D721Med (cell line): Measurements from ENCODE around the gene KRTAP9-6.
"Not testable (repeated sequence)": the region's sequence is repeated elsewhere in the genome, so short reads cannot be mapped to it uniquely, and the experiment has no call there.

Source experiments
- DNase-seq: peaks from one replicate; pipeline ENCODE4 v3.0.0; 2011; ENCODE audit warnings: low spot score; ENCODE audit not compliant: insufficient read length
- FAIRE-seq: peaks from 2 replicates; lab custom pipeline; 2011; peaks lifted over from hg19 to GRCh38; lab: Jason Lieb, UNC
- TF ChIP-seq, protein P1 (sequence below): IDR thresholded peaks from 2 replicates; pipeline ENCODE4 v1.5.1; 2012; ENCODE audit warnings: mild to moderate bottlenecking, control low read depth; ENCODE audit not compliant: insufficient read depth; ENCODE audit errors: missing control alignments

The KRTAP9-6 gene, protein sequence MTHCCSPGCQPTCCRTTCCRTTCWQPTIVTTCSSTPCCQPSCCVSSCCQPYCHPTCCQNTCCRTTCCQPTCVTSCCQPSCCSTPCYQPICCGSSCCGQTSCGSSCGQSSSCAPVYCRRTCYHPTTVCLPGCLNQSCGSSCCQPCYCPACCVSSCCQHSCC

DNA sequence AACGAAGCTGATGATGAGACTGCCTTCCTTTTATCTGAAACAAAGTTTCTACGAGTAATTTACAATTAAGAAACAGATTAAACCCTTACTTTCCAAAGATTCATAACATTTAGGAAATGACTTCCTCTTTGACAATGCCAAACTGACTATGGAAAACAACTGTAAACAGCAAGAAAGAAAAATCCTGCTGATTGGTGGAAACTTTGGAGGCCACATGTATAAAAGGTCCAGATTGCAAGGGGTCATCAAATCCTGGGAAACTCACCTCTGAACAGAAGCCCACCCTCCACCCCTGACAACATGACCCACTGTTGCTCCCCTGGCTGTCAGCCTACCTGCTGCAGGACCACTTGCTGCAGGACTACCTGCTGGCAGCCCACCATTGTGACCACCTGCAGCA, at the start of gene KRTAP9-6:
Gene KRTAP9-6, plus strand, starts transcription at position 301 of the 400 bp plus-strand sequence. Its CDS starts 0 bp downstream, at position 301.
- TF ChIP-seq, protein P1, sequence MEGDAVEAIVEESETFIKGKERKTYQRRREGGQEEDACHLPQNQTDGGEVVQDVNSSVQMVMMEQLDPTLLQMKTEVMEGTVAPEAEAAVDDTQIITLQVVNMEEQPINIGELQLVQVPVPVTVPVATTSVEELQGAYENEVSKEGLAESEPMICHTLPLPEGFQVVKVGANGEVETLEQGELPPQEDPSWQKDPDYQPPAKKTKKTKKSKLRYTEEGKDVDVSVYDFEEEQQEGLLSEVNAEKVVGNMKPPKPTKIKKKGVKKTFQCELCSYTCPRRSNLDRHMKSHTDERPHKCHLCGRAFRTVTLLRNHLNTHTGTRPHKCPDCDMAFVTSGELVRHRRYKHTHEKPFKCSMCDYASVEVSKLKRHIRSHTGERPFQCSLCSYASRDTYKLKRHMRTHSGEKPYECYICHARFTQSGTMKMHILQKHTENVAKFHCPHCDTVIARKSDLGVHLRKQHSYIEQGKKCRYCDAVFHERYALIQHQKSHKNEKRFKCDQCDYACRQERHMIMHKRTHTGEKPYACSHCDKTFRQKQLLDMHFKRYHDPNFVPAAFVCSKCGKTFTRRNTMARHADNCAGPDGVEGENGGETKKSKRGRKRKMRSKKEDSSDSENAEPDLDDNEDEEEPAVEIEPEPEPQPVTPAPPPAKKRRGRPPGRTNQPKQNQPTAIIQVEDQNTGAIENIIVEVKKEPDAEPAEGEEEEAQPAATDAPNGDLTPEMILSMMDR: no peak
- DNase-seq (no peak), FAIRE-seq (no peak)

DNA sequence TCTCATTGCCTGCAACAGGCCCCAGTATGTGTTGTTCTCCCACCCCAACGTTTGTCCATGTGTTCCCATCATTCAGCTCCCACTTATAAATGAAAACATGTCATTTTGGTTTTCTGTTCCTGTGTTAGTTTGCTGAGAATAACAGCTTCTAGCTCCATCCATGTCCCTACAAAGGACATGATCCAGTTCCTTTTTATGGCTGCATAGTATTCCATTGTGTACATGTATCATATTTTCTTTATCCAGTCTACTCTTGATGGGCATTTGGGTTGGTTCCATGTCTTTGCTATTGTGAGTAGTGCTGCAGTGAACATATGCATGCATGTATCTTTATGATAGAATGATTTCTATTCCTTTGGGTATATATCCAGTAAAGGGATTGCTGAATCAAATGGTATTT, 49.5 kb upstream of the KRTAP9-6 start:
- FAIRE-seq (no peak), DNase-seq (no peak)
- TF ChIP-seq, protein P1: no peak

DNA sequence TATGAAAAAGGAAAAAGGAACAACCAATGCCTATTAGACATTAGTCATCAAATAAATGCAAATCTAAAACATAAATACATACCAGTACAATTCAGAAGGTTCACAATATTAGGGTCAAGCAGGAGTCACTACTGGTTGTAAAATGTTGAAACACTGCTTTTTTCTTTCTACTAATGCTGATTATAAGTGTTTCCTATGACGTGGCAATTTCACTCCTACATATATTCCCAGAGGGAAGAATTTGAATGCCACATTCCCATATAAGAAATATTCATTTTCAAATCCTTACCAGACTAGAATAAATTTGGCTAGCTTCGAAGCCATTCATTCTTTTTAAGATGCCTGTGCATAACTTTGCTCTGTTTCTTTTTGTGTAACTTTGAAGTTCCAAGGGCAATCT, 41.4 kb upstream of the KRTAP9-6 start:
- no peak for DNase-seq
- FAIRE-seq: no peak
- TF ChIP-seq, protein P1: no peak

DNA sequence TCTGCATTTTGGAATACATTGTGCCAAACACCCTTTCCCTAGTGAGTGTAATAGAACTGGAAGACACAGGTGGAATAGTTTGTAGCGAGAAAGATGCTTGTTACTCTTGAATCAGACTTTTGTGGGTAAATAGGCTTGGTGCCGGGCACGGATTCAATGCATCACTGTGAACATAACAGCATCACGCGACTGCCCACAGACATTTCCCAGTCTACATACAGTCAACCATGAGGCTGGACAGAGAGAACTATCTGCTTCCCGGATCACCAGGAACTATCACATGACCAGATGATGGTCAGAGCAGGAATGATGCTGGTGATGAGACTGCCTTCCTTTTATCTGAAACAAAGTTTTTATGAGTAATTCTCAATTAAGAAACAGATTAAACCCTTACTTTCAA, 39.1 kb upstream of the KRTAP9-6 start:
- no peak for FAIRE-seq
- no peak for DNase-seq
- TF ChIP-seq, protein P1: no peak

DNA sequence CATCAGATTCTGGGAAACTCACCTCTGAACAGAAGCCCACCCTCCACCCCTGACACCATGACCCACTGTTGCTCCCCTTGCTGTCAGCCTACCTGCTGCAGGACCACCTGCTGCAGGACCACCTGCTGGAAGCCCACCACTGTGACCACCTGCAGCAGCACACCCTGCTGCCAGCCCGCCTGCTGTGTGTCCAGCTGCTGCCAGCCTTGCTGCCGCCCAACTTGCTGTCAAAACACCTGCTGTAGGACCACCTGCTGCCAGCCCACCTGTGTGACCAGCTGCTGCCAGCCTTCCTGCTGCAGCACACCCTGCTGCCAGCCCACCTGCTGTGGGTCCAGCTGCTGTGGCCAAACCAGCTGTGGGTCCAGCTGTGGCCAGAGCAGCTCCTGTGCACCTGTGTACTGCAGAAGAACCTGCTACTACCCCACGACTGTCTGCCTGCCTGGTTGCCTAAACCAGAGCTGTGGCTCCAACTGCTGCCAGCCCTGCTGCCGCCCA, 38.5 kb upstream of the KRTAP9-6 start, which contains the start of gene KRTAP9-2:
Gene KRTAP9-2, plus strand, starts transcription at position 51 of the 498 bp plus-strand sequence. Its CDS starts 7 bp downstream, at position 58.
- not testable (repeated sequence) for FAIRE-seq, DNase-seq

DNA sequence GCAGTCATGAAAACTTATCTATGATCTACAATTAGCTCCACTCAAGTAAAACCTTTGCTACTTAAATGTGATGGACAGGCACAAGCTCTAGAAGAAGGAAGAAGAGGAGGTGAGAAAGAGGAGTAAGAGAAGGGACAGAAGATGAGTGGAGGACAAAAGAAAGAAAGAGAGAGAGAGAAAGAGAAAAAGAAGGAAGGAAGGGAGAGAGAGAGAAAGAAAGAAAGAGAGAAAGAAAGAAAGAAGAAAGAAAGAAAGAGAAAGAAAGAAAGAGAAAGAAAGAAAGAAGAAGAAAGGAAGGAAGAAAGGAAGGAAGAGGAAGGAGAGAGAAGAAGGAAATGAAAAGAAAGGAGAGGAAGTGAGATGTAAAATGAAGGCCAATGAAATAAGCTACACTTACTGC, 35.1 kb upstream of the KRTAP9-6 start:
- no peak for DNase-seq
- FAIRE-seq: no peak
- TF ChIP-seq, protein P1: no peak

DNA sequence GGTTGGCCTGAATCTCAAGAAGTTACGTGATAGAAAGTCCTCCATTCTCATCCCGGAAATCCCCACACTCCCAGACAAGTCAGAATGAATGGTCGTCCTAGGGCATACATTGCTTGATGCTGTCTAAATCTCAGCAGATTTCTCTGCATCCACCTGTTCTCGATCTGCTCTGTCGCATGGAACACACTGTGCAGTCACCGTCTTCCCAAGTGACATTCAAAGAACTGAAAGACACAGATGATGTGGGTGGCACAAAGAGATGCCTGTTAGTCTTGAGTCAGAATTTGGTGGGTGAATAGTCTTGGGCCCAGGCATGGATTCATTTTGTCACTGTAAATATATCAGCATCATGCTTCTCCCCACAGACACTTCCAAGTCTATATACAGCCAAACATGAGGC, 33.4 kb upstream of the KRTAP9-6 start:
- TF ChIP-seq, protein P1: no peak
- FAIRE-seq (no peak), DNase-seq (no peak)

DNA sequence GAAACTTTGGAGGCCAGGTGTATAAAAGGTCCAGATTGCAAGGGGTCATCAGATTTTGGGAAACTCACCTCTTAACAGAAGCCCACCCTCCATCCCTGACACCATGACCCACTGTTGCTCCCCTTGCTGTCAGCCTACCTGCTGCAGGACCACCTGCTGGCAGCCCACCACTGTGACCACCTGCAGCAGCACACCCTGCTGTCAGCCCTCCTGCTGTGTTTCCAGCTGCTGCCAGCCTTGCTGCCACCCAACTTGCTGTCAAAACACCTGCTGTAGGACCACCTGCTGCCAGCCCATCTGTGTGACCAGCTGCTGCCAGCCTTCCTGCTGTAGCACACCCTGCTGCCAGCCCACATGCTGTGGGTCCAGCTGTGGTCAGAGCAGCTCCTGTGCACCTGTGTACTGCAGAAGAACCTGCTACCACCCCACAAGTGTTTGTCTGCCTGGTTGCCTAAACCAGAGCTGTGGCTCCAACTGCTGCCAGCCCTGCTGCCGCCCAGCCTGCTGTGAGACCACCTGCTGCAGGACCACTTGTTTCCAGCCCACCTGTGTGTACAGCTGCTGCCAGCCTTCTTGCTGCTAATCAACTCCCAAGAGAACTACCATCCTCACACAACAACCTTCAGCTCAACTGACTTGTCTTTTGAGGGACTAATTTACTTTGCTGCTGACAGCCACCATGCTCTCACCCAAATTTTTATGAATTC, 32.6 kb upstream of the KRTAP9-6 start, which contains the start of gene KRTAP9-3:
Gene KRTAP9-3, plus strand, starts transcription at position 51 of the 707 bp plus-strand sequence. Its CDS starts 53 bp downstream, at position 104.
- not testable (repeated sequence) for DNase-seq, FAIRE-seq

DNA sequence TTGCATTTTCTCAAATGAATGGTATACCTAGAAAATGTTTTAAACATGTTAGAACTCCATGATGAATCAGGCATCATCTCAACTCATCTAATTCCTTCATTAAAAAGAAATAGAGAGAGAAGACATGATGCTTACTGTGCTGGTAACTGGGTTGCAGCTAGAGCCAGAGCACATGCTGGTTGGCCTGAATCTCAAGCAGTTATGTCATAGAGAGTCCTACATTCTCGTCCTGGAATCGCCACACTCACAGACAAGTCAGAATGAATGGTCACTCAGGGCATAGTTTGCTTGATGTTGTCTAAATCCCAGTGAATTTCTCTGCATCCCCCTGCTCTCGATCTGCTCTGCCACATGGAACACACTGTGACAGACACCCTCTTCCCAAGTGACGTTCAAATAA, 28.1 kb upstream of the KRTAP9-6 start:
- DNase-seq, FAIRE-seq: not testable (repeated sequence)

DNA sequence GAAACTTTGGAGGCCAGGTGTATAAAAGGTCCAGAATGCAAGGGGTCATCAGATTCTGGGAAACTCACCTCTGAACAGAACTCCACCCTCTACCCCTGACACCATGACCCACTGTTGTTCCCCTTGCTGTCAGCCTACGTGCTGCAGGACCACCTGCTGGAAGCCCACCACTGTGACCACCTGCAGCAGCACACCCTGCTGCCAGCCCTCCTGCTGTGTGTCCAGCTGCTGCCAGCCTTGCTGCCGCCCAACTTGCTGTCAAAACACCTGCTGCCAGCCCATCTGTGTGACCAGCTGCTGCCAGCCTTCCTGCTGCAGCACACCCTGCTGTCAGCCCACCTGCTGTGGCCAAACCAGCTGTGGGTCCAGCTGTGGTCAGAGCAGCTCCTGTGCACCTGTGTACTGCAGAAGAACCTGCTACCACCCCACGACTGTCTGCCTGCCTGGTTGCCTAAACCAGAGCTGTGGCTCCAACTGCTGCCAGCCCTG, 27.2 kb upstream of the KRTAP9-6 start, which contains the start of gene KRTAP9-8:
Gene KRTAP9-8, plus strand, starts transcription at position 51 of the 489 bp plus-strand sequence. Its CDS starts 53 bp downstream, at position 104.
- not testable (repeated sequence) for FAIRE-seq, DNase-seq
